Activated CD4-positive, alpha-beta T cell treated with anti-CD3 and anti-CD28 coated beads for 1 hour (primary cell): ENCODE measurements around the gene ABCG5.

Experiments used
- DNase-seq: peaks from one replicate; pipeline ENCODE4 v3.0.0-alpha.2; 2020

The ABCG5 gene

DNA sequence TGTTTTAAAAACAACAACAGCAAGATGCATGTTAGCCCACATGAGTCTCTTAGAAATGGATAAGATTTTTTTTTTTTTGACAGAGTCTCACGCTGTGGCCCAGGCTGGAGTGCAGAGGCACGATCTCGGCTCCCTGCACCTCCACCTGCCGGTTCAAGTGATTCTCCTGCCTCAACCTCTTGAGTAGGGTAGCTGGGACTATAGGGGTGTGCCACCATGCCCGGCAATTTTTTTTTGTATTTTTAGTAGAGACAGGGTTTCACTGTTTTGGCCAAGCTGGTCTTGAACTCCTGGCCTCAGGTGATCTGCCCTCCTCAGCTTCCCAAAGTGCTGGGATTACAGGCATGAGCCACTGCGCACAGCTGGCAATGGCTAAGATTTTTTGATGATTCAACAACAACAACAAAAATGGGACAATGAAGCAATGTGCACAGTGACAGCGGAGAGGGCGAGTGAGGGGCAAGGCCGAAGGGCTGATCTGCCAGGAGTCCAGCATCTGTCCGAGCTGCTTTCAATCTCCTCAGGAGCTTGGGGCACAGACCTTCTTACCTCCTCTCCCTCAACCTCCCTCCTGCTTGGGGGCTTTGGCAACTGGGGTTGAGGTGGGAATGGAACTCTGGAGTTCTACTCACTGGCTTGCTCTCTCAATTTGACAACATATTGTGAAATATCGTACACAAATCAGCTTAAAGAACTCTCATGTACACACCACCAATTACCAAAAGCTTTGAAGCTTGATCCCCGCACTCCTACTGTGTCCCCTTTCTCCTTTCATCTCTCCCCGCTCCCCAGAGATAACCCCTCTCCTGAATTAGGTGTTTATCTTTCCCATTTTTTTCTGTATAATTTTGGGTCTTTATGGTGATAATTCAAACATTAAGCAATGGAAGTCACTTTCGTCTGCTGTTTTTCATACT is 3.6 kb upstream of the ABCG5 start:
- DNase-seq = no peak

DNA sequence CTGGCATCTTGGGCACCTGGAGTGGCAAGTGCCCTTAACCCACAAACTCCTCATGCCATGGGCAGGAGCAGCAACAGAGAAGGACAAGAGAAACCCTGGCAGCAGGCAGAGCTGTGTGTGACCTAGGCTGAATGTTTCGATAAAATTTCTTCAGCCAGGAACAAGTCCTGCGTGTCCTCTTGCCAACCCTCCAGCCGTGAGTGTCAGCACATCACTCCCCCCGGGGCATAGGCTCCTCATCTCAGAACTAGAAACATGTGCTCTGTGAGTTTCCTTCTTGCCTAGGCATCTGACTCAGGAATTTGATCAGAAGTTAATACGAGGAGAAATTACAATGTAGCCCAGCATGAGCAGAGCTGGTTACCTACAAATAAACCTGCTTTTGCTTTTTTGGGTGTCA is 2.3 kb upstream of the ABCG5 start:
- no peak for DNase-seq

GRCh38 chr2:43839776-43840564 is 1.3 kb upstream of the ABCG5 start:
- DNase-seq = no peak

GRCh38 chr2:43837831-43838559 is 644 bp downstream of the ABCG5 start:
- DNase-seq = no peak

DNA sequence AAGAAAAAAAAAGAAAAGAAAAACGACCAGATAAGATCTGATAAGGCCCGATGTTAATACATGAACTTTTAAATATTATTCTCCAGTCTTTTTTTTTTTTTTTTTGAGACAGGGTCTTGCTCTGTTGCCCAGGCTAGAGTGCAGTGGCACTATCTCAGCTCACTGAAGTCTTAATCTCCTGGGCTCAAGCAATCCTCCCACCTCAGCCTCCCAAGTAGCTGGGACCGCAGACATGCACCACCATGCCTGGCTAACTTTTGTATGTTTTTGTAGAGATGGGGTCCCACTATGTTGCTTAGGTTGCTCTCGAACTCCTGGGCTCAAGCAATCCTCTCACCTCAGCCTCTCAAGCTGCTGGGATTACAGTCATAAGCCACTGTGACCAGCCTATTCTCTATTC is 1.6 kb downstream of the ABCG5 start:
- DNase-seq = no peak

GRCh38 chr2:43832457-43832856 is 6.2 kb downstream of the ABCG5 start:
- DNase-seq = no peak

DNA sequence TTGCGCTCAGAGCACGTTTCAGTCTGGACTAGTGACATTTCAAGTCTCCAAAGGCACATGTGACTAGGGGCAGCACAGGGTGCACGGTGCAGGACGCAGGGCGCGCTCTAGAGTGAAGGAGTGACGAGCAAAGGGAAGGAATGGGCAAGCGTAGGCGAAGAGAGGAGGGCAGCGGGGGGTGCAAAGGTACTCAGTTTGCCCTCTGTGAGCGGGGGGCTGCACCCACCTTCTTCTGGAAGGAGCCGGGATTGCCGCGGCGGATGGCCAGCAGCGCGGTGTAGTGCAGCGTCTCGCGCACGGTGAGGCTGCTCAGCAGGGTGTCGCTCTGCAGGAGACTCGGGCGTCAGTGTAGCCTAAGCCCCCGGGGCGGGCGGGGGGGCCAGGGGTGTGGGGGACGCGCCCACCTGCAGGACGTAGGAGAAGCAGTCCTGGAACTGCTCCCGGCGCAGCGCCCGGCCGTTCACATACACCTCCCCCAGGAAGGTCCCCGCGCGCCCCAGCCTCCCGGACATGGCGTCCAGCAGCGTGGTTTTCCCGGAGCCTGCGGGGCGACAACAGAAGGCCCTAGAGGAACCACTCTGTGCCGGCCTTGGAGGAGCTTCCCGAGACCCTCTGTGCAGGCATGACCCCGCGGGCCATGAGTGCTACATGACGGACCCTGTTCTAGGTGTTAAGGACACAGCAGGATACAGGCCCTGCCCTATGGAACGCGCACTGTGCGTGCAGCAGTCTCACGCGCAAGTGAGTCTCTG is 6.9 kb downstream of the ABCG5 start:
- DNase-seq = no peak

DNA sequence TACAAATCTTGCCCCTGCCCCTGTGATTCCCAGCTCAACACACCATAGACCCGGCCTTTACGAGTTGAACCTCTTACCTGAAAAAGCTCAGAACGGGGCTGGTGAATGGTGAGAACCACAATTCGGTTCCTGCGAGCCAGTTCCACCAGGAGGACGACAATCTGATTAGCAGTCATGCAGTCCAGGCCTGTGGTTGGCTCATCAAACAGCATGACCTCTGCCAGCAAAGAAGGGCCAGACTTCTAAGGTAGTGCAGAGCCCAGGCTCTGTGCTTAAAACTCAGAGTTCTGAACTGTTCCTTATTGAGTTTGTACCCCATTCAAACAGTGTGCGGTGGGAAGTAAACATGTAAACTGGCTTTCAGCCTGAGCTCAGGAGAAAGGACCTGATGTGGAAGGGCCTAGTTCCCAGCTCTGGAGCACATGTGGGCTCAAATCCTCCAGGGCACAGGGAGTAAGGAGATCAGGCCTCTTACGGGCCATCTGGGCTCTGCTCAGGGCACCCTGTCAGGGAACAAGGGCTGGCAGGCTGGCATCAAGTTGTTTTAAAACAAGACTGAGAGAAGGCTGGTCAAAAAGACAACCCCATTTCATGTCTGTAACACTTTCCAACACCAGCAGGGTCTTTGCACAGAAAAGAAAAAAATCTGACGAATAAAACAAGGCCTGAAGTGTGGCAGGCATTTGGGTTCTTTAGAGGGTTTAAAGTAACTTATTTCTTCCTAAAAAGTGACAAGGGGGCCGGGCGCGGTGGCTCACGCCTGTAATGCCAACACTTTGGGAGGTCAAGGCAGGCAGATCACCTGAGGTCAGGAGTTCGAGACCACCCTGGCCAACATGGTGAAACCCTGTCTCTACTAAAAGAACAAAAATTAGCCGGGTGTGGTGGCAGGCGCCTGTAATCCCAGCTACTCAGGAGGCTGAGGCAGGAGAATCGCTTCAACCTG is 12.1 kb downstream of the ABCG5 start:
- no peak for DNase-seq

DNA sequence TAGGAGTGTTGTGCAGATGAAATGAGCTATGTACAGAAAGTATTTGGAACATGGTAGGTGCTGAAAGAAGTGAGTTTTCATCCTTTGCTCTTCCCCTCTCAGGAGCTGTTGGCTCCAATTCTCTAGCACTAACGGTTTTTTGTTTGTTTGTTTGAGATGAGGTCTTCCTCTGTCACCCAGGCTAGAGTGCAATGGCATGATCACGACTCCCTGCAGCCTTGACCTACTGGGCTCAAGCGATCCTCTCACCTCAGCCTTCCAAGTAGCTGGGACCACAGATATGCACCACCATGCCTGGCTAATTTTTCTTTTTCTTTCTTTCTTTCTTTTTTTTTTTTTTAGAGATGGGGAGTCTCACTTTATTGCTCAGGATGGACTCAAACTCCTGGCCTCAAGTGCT is 12.8 kb downstream of the ABCG5 start:
- DNase-seq = no peak

- no peak for DNase-seq
Measured at GRCh38 chr2:43824951-43825493, 13.6 kb downstream of the ABCG5 start.

DNA sequence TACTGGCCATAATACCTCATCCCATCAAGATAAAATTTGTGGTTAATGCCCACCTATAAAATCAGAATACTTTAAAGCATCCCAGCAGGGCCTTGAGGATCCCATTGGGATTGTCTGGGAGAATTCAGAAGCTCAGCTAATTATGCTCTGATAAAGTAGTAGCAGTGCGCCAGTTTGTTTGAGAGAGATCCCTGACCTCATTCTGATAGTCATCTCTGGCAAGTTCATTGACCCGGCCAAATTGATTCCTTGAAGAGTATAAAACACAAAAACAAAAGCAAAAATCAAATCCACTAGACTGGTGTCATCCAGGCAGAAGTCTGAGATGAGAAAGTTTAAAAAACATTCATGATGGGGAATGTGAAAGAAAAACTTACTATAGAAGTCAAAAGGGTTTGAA is 14.1 kb downstream of the ABCG5 start:
- no peak for DNase-seq

- no peak for DNase-seq
Measured at GRCh38 chr2:43823751-43824150, 14.9 kb downstream of the ABCG5 start.

DNA sequence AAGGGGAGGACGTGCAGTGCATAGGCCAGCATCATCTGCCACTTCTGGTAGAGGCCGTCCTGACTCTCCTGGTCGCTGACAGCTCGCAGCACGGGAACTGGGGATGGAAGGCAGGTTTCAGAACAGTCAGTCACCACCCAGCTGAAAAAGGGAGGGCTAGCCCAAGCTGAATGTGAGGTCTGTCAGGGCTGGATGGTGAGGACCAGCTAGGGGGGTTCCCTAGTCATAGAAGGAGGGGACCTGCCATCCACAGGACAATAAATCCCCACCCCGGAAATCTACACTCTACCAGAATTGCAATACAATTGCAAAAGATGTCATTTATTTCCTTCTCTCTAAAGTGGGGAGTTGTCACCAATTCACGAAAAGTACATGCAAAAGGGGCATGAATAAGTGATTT is 15.8 kb downstream of the ABCG5 start:
- no peak for DNase-seq

DNA sequence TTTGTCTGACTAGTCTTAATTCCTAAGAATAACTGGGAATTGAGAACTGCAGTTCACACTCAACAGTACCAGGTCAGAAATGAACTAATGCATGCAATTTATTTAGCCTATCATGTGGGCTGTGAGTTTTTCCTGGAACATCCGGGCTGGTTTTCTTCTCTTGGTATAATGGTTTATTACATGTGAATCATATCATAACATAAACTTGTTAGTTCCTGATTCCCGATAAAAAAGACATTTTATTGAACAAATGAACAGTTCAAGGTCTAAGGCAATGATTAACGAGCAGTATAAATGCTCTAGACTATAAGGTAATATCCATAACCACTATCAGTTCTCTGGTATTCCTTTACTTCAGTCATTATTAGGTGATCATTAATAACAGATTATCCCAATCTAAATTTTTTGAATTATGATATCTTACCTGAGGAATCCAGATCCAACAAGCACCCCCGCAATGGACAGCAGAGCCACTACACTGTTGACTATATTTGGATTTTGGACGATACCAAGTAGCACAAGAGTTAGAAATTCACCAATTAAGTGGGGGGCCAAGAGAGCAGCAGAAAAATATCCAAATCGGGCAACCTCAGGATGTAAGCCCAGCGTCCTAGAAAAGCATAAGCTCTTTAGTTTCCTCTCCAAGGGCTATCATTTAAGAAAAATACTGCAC is 19.0 kb downstream of the ABCG5 start:
- no peak for DNase-seq

GRCh38 chr2:43818761-43819160 is 19.9 kb downstream of the ABCG5 start:
- no peak for DNase-seq

GRCh38 chr2:43814711-43815110 is 23.9 kb downstream of the ABCG5 start:
- no peak for DNase-seq

DNA sequence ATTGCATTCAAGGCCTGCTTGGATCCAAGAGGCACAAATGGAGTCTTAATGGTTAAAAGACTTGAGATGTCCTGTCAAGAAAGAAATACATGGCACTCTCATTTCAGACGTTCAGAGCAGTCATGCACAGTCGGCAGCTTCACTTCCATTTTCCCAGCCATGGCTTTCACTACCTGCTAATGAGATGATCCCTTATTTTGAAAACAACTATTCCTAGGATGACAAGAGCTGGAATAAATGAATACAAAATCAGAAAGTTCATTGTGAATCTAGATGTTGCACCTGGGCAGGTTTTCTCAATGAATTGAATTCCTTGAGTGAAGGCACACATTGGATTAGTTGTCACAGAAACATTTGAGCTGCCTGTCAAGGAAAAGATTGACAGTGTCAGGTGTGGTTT is 25.7 kb downstream of the ABCG5 start:
- no peak for DNase-seq

DNA sequence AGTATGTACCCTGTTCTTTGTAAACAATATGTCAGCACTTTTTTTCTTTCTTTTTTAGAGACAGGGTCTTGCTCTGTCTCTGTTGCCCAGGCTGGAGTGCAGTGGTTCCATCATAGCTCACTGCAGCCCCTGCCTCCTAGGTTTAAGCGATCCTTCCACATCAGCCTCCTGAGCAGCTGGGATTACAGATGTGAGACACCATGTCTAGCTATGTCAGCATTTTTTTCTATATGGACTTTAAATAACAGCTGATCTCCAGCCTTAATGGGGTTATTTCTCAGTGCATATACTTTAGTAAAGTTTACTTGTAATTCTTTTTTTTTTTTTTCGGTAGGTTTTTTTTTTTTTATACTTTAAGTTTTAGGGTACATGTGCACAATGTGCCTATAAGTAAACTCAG is 26.6 kb downstream of the ABCG5 start:
- DNase-seq = no peak

DNA sequence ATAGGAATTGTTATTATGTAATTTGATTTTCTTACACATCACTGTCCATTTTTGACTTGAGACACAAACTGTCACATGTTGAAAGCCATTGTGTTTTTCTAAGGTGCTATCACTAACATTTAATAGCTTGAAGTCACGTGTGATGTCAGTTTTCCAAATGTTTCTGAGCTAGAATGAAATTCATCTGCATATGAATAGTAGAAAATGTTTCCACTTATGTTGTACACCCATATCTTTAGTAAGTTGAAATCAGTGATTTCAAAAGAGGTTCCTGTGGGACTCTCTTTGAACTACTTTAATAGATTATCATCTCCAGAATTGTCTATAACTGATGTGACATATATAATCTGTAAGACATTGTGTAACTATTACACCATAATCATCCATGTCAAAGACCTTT is 27.8 kb downstream of the ABCG5 start:
- DNase-seq = no peak

- no peak for DNase-seq
Measured at GRCh38 chr2:43810452-43810851, 28.2 kb downstream of the ABCG5 start.

DNA sequence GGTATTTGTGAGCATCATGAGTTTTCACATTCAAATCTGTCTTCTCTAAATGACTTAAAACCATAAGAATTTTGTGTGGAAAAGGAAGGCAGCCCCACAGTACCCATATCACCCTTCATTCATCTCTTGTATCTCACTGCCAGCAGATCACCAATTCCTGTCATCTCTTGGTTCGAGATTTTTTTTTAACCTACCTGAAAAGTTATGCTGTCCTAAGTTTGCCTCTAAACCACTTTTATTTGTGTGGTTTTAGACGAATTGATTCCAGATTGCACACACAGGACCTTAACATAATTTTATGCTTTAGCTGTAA is 32.0 kb downstream of the ABCG5 start:
- DNase-seq = no peak
